ENCODE measurements around the gene PPAT.

The PPAT gene

DNA sequence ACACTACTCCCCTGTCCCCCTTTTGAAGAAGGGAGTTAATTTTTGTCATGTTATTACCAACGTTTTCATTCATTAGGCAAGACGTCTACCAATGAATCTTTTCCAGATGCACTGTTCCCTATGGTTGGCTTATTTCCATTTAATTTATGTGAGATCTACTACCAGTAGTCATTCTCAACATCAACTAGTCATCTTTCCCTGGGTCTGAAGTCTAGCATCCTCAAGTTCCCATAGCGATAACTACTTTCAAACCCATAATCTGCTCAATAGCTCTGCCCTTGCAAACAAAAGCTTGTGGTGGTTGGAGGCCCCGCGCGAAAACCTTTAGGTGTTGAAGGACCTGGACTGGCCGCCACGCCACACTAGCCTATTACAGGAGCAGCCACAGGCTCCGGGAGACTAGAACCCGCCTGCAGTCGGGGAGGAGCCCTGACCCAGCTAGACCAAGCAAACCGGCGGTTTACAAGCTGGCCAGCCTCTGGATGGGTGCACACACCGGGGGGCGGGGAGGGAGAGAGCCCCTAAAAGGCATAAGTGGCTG, 746 bp downstream of the PPAT start:
- no peak for DNase-seq (ENCODE audit: low read depth)

DNA sequence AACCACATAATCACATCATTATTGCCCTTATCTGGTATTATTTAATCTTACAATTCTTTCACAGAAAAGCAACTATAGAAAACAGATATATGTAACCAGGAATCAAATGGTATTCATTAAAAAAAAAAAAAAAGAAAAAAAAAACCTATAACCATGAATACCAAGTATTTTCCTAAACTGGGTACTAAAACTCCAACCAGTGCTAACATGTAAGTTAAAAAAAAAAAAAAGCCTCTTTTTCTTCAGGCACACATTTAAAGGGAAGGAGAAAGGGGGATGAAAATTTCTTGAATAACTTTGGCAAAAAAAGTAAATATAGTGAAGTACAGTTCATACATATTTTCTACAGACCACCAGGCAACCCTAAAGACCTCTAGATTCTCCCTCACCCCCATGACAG, 2.1 kb downstream of the PPAT start:
- no peak for DNase-seq (ENCODE audit: low read depth)

DNA sequence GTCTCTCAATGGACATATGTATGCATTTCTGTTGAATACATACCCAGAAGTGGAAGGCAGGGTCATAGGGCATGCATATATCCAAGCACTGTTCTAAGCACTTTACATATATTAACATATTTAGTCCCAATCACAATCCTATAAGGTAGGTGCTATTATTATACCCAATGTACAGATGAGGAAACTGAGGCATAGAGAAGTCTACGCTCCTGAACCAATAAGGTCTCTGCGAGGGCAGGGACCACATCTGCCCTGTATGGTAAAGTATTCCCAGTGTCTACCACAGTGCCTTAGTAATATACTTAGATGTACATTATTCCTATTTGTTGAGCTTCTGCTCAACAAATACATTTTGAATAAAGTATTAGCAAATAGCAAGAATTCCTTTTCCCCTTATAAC, 5.2 kb downstream of the PPAT start:
- no peak for DNase-seq (ENCODE audit: low read depth)

DNA sequence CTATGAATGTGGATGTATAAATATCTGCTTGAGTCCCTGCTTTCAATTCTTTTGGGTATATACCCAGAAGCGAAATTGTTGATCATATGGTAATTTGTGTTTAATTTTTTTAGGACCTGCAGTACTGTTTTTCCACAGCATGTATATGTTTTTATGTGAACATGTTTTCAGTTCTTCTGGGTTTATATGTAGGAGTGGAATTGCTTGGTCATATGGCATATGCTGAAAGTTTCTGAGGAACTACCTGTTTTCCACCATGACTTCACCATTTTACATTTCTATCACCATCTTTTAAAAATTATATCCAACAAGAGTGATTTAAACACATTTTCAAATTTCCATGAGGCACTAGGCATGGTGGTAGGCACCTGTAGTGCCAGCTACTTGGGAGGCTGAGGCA, 8.2 kb downstream of the PPAT start:
- no peak for DNase-seq (ENCODE audit: low read depth)

DNA sequence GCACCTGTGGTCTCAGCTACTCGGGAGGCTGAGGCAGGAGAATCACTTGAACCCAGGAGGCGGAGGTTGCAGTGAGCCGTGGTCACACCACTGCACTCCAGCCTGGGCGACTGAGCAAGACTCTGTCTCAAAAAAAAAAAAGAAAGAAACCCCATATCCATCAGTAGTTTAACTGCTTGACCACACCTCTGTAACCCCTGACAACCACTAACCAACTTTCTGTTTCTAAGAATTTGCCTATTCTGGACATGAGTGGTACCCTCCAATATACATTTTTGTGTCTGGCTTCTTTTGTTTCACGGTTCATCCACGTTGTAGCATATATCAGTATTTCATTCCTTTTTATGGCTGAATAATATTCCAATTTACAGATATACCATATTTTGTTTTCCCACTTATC, 9.1 kb downstream of the PPAT start:
- no peak for DNase-seq (ENCODE audit: low read depth)

DNA sequence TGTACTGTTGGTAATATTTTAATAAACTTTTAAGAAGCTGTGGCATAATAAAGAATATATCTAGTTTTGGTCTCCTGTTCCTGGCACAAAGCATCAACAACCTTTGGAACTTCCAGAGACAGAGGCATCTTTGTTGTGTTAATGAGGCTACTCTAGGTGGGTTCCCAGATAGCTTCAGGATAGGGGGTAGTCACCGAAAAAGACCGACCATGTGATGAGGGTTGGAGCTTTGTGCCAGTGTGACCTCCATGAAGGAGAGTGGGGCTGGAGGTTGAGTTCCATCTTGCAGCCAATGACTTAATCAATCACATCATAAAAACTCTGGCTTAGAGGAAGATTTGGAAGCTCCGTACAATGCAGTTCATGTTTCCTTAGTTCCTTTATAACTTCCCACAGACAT, 9.9 kb downstream of the PPAT start:
- no peak for DNase-seq (ENCODE audit: low read depth)

DNA sequence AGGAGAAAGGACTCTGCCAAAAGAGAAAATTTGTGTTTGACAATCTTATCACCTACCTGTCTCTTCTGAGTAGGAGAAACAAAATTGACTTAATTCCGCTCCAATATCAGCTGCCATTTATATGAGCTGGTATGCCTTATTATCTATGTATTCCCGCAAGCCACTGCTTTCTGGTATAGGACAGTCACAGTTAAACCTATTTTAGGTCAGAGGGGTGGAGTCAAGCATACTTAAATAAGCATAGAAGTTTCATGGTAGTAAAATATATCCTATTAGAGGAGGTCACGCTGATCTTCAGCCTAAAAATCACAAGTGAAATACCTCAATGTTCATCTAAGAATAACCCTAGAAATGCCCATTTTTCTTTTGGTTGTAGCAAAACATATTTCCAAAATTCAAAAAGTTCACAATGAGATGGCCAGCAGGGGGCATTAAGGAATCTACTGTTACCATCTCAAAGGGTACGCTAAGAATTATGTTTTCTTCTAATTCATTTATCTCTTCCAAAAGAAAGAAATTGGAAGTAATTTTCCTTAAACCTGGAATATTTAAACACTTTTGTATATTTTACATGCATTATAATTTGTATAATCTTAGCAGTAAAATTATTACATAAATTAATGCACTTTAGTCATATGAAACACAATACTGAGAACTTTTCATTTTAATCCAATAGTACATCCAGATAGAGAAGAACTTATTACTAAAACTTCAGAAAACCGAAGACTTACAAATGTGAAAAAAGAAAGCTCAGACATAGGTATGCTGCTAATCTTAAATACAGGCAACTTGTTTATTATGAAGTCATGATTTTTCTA, 10.5 kb downstream of the PPAT start:
- DNase-seq (ENCODE audit: low read depth): peak; percentile 38

DNA sequence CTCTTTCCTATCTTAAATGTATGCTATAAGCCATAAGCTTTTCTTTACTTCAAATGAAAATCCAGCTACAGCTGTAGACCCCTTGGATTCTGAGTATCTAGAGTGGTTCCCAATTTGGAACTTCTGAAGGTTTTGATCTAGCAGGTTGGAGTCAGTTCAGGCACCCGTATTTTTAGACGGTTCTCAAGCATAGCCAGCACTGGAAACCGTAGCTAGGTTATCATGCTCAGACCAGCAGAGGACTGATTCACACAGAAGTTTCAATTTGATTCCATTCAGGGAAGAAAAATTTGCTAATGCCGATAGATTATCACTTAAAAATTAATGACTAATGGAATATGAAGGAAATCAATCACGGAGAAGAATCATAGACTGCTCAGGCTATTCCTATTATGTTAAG, 11.2 kb downstream of the PPAT start:
- no peak for DNase-seq (ENCODE audit: low read depth)

DNA sequence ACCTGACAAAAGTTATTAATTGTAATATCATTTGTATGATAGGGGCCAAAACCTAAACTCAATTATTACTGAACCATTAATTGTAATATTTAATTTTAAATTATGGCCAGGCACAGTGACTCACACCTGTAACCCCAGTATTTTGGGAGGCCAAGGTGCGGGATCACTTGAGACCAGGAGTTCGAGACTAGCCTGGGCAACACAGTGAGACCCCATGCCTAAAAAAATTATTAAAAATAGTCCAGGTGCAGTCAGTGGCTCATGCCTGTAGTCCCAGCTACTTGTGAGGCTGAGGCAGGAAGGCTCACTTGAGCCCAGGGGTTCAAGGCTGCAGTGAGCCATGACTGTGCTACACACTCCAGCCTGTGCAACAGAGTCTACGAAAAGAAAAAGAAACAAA, 18.0 kb downstream of the PPAT start:
- DNase-seq (ENCODE audit: low read depth): no peak

DNA sequence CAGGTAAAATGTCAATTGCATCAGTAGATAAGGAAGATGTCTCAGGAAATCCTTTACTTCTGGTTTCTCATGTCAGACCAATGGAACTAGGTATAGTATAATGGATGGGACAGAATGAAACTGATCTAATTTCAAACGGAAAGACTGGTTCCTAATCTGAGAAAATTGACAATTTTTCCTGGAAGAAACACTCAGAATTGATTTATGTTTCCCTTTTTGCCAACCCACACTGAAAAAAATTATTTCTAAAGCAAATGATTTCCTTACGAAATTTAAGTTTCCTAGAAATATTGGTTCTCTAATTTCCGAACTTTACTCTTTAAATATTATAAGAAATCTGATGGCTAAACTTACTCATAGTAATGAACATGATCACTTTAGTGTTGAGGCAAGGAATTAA, 19.1 kb downstream of the PPAT start:
- DNase-seq (ENCODE audit: low read depth): no peak

DNA sequence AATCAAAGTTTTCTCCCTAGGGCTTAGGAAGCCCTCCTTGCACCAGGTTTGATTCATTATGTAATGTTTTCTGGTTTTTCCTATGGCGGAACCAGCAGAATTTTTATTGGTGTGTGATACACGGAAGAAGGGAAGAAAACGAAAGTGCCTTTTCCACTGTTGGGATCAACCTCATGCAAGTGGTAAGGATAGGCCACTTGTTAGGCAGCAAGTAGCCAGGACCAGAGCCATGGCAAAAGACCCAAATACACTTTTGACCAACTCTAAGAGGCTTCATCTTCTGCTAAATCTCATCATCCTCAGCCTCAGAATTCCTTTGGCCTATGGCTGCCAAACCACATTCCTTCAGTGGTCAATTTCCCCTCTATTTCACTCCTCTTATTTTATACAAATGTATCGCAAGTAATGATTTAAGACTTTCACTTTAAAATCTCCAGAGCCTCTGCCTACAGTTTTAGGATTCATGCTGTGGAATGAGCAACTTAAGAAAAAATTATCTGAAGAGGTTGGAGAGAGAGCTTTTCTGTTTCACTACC, 21.2 kb downstream of the PPAT start:
- DNase-seq (ENCODE audit: low read depth): no peak

DNA sequence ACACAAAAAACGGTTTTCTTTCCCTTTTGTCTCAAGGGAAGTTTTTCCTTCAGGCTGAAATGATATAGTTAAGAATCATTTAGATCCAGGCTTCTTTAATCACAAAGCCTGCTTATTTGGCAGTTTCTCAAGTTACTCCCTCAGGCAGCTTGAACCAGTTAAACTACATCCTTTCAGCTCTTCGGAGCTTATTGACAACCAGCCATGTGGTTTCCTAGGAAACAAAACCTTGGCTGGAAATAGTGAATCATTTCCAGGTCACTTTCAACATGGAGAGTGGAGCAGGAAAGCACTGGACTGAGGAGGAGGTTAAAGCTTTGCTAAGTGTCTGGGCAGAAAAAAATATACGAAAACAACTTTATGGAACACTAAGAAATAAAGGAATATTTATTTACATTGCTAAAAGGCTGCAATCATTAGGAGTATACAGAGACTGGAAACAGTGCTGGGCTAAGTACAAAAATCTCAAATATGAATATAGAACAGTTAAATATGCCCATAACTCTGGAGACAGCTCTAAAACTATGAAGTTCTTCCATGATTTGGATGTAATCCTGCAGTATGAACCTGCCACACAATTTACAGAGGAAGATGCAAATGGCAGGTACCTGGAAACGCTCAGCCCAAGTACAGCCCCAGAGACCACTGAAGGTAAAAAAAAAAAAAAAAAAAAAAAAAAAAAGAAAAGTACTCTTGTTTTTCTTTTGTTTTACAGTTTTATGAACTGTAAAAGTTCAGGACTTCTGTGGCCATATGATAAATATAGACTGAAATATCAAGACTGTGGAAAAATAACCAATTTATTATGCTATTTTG, 25.0 kb downstream of the PPAT start:
- no peak for DNase-seq (ENCODE audit: low read depth)

DNA sequence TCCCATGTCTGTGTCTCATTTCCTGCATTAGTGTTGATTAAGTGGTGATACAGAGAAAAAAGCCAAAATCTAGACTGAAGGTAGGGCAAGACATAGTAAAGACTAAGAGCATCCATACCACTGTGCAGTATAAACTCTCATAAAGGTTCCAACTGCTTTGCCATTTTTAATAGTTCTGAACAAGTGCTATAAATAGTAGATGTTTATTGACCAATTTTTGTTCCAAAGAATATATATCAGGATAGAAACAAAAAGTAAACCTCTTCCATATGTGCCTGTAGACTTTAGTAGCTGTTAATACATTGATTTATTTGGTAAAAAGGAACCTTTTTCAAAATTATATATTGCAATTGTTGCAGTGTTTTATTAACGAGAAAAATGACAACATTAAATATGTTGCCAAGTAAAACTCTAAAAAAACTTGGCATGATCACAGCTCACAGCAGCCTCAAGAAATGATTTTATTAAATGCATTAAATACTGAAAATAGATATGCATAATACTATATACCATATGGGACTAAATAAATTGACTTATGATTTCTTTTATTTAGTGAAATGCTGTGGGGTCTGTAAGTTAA, 25.8 kb downstream of the PPAT start:
- no peak for DNase-seq (ENCODE audit: low read depth)

DNA sequence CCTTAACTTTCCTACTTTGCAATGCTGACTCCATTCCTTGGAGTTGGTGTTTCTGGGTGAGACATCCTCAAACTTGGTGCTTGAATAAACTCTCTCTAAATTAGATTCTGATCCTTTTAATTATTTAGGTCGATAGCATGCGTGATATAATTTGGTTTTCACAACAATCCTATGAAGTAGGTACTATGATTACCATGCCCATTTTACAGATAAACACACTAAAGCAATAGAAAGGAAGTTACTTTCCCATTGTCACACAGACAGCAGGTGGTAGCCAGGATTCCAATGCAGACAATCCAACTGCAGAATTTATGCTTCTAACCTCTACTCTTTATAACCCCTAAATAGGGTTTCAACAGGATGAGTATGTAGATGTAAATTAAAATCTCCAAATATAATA, 26.4 kb downstream of the PPAT start:
- DNase-seq (ENCODE audit: low read depth): no peak

DNA sequence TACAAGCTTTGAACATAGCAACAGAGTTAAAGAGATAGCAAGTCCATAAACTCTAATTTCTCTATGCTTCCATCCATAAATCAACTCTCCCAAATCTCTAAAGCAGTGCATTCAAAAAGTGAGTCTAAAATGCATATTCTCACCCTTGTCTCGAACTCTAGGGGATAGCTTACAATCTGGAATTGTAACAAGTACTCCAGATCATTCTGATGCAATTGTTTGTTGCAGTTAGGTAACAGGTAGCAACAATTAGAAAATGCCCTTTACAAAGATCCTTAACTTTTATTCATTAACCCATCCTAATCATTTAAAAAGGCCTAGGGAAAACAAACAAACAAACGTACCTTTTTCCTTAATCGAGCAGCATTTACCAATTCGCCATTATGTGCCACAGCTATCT, 29.3 kb downstream of the PPAT start:
- no peak for DNase-seq (ENCODE audit: low read depth)

DNA sequence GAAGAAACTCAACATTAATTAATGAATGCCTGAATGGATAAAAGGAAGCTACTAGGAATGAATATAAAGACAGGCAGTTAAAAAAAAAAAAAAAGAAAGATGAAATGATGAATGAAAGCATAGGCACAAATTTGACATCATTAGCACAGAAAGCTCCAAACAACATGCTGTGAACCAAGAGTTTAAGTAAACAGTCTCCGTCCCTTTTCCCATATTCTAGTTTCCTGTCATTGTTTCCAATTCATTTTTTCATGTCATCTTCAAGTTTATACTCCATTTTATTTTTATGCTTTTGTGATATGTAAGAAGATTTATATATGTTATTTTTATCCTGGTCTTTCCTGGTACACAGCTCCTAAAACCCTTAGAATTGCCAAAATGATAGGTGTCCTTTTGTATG, 30.4 kb downstream of the PPAT start:
- DNase-seq (ENCODE audit: low read depth): no peak

DNA sequence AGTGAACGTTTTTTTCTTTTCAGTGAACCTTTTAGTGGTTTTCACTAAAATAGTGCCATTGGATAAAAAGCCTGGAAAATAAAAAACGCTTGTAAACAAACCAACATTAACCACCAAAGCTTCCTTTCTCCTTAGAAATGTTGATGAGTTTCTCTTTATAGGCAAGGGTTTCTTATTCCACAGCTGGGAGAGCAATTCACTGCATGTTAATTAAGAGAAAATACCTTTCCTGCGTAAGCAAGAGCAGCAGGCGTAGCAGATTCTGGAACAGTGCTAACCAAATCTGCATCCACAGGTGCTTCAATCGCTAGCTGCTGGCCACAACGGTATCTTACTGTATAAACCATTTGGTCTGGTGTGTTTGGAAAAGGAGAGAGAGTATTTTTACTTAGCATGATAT, 34.9 kb downstream of the PPAT start:
- no peak for DNase-seq (ENCODE audit: low read depth)

DNA sequence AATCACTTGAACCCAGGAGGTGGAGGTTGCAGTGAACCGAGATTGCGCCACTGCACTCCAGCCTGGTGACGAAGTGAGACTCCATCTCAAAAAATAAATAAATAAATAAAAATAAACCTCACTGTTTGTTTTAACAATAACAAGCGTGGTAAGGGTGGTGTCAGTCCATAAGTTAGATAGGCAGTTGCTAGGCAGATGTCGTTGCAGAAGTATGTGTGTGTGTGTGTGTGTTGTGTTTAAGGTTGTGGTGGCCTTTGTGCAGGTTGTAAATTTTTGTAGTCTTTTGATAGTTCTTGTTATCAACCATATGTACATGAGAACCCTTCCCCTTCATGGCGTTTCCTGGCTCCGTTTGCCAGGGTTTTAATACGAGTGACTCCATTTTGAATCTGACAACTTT, 44.1 kb downstream of the PPAT start:
- DNase-seq (ENCODE audit: low read depth): no peak

DNA sequence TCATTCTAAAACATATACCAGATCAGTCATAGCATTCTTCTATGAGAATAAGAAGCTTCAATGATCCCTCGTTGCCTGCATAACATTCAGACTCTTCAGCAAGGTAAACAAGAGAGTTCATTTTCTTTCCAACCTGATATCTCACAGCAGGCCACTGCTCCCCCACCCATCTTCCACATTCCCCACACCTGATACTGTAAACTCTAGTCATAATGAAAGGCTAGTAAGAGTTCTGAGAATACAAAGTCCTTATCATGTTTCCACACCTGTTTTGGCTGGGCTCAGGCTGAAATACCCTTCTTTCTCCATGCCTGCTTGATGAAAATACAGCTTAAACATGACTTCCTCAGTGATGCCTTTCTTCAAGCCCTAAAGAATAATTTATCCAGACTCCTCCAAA, 45.9 kb downstream of the PPAT start:
- no peak for DNase-seq (ENCODE audit: low read depth)

DNA sequence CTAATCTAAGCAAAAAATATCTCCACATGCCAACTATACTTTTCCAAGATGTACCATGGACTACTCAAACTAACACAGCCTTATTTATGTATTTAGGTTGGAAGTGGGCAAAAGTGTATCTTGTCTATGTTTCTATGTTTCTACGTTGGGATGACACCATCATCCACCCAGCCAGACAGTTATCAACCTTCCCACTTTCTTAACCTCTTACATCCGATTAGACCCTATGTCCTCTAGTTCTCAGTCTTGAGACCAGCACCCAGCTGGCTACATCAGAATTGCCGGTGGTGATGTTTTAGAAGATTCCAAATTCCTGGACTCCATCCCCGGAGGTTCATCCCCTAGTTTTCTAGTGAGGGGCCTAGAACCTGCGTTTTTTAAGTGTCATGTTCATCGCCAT, 47.1 kb downstream of the PPAT start:
- DNase-seq (ENCODE audit: low read depth): no peak

DNA sequence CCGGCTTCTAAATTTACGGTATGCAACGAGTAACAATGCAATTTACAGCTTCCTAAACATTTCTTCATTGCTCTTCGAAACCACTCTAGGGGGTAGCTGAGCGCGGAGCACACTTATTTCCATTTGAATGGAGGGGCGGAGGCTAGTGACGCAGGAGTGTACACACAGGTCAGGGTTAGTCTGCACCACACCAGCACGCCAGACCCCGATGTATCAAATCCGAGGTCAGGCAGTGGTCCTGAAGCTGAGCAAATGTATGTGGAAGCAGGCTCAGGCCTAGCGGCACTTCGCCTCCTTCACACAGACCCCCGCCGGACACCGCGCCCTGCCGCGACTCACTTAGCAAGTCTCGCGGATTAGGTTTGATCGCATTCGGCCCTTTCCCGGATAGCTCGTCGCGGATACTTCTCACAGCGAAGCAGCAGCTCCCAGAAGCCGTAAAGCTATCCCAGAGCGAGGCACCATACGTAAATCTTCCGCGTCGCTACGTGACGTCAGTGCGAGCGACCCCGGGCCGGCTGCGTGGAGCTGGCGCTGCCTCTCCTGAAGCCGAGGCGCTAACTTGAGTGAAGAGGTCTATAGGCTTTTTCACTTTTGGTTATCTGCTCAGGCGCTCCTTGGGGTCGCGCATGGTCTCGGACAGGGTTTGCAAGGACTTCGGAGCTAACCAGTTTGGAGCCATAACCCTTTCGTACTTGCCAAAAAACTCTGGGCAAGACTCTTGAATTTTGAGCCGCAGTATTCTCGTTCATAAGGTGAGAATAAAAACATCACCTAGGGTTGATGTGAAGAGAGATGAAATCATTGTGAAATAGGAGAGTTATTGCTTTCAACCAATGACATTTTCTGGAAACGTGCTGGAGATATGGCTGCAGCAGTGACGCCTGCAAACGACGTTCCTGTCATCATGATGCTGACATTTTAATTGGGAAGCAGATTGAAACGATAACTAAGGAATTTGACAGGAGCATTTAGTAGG, 48.1 kb downstream of the PPAT start, which contains the start of gene AASDH:
TSS of gene AASDH (minus strand) at position 469 of the 979 bp plus-strand sequence. CDS start 3,192 bp downstream, outside the sequence.
- peak; percentile 93 for DNase-seq (ENCODE audit: low read depth)
